ENCODE results near the gene CADM2.

GRCh38 chr3:85495602-85496001 lies 536.8 kb downstream of the CADM2 start:
- TF ChIP-seq POLR2A (IDR thresholded peaks at IDR 0.05): no peak
- TF ChIP-seq CTCF (IDR thresholded peaks at IDR 0.05): no peak
- no peak for TF ChIP-seq POLR2AphosphoS5 (IDR thresholded peaks at IDR 0.05)
- TF ChIP-seq EP300 (IDR thresholded peaks at IDR 0.05): no peak

All from upper lobe of left lung (tissue), 4 donors.